NCI-H345 treated with DMSO at 0.1 percent for 48 hours (cell line): Measurements from ENCODE around the gene AKR1B1.

ENCODE experiments used
- DNase-seq: peaks from one replicate; lab custom pipeline; 2025; ENCODE audit not compliant: unreplicated experiment; lab: John Stamatoyannopoulos, UW

Gene AKR1B1

GRCh38 chr7:134446446-134446845, 12.5 kb downstream of the AKR1B1 start:
- DNase-seq = no peak

DNA sequence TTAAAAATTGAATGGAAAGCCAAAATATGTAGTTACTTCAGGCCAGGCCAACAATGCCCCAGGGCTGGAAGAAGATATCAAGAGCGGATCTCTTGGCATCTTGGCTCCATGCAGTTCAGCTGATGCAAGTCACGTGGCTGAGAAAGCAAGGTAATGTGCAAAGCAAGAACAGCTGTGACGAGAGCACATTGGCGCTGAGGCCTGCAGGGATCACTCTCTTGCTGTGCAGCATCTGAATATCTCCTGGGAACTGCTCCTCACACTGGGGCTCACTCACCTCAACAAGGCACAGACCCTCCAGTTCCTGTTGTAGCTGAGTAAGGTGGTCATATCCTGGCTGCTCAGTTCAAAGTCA, 14.0 kb downstream of the AKR1B1 start:
- DNase-seq = no peak

DNA sequence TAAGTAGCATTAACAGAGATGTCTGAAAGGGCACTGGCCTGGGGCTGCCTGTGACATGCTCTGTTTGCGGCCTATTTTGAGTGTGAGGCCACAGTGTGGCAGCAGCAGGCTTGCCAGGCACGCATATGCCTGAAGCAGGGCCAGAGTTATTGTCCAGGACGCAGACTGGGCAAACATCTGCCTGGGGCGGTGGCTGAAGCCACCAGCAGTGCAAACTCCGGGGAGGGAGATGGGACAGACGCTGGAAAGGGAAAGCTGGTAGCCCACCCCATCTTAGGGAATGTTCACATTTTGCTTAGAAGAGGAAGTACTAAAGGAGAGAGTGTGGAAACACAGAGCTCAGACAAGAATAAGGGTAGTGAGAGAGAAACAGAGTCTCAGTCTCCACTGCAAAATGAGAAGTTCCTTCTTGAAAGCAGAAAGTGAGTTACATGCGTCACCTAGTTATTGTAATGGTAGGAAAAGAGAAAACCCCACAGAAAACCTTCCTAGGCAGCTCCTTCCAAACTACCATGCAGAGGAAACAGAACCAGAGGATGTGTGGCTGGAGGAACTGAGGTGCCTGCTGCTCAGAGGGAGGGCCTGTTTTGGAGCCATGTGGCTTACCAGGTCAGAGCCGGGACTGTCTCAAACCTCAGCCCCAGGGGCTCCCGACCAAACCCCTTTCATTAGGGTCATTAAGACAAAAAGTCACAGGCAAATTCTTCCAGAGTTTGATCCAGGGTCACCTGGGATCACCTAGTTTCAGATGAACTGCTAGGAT, 14.5 kb downstream of the AKR1B1 start:
- no peak for DNase-seq

- DNase-seq = no peak
Measured at GRCh38 chr7:134443396-134444070, 15.4 kb downstream of the AKR1B1 start.

DNA sequence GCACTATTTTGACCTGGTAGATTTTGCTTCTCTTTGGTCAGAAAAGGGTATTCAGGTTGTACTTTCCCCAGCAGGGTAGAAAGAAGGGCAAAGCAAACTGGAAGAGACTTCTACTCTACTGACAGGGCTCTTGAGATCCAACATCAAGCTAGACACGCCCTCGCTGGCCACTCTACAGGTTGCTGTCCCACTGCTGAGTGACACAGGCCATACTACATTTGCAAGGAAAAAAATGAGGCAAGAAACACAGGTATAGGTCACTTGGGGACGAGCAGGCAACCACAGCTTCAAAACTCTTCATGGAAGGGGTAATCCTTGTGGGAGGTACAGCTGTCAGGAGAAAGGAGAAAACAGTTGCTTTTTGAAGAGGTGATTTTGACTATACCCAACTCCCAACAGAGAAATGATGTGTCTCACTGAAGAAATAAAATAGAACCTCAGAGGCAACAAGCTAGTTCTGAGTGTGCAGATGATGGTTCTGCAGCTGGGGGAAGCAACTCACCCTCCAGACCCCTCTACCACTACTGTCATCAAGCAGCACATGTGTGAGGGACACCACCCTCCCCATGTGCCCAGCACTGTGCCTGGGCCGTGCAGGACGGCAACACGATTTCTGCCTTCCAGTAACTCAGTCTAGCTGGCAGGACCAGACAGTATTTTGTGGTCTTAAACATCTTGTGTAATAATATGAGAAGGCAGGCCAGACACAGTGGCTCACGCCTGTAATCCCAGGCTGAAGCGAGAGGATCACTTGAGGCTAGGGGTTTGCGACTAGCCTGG, 16.3 kb downstream of the AKR1B1 start:
- no peak for DNase-seq

DNA sequence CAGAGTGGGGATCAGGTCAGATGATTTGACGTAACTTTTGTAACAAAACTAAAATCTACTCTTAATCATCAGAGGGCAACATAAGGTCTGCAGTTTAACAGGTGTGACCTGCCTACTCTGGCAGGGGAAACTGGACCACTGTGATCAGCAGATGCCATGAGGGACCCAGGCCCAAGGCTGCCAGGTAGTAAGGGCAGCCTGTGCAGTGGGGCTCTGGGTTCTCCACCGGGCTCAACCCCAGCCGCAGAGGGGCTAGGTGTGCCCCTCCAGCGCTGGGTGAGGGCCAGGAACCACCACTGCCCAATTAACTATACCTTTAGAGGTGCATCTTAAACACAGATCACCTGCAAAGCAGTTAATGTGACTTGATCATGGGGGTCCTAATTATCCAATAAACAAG, 17.6 kb downstream of the AKR1B1 start:
- DNase-seq = no peak

DNA sequence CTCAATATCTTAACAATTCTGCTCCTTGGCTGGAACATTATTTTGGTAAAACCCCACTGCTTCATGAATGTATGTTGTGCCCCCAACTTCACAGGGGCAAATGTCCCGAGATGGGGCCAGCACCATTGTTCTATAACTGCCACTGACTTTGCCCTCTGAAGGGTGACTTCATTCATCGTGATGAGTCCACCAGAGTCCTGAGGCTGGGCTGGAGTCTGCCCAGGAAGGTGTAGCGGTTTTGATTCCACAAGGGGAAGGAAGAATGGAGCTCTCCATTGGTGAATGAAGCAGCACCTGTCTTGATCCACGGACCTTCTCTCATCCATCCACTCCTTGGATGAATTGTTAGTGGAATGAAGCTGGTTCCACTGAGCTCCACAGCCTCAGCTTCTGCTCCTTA, 18.4 kb downstream of the AKR1B1 start:
- DNase-seq = no peak

DNA sequence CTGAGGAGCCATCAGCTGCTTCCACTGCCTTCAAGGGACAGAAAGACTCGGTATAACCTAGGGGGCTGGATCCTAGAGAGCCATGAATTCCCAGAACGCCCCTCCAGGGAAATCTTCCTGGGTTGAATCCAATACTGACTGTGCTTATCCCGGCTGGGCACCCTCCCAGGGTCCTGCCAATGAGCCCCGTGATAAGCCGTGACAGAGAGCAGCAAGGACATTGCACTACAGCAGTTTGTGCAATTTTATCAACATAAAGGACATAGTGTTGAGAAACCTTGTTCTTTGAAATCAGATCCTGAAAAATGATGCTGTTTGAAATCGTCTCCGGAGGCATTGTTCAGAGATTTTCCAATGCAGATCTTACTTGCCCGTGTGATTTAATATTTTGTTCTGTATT, 18.8 kb downstream of the AKR1B1 start:
- DNase-seq = no peak

DNA sequence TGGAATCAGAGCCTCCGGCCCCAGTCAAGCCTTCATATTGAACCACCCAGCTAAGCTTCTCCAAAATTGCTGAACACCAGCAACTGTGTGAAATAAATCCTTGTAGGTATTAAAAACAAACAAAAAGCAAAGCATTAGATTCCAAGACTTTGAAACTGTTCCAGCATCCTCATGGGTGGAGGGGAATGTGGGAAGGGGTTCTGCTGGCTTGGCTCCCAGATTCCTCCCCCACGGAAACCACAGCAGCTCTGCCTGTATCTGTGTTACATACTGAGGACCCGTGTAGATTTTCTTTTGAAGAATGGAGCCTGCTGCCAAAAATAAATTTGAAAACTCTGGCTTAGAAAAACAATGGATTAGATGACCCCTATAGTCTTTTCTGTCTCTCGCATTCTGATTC, 20.0 kb downstream of the AKR1B1 start:
- DNase-seq = no peak

DNA sequence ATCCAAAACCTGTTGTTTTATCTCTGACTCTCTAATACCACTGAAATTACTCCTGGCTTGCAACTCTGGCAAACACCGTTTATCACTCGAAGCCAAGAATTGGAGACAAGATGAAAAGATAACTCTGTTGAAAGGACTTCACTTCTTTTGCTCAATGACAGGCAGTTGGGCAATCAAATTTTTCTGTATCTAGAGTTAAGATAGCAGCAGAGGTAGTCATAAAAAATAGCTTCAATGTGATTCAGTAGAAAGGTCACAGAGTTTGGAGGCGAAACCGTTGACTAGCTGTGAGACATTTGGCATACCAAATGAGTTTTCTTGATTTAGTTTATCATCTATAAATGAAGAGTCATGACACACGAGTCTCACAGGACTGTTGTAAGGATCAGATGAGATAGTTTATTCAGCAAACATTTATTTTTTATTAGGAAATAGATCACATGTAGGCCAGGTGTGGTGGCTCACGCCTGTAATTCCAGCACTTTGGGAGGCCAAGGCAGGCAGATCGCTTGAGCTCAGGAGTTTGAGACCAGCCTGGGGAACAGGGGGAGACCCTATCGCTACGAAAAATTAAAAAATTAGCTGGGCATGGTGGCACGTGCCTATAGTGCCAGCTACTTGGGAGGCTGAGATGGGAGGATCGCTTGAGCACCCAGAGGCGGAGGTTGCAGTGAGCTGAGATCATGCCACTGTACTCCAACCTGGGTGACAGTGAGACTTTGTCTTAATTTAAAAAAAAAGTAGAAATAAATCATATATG, 23.6 kb downstream of the AKR1B1 start:
- no peak for DNase-seq

- DNase-seq = no peak
Measured at GRCh38 chr7:134434701-134435100, 24.2 kb downstream of the AKR1B1 start.

DNA sequence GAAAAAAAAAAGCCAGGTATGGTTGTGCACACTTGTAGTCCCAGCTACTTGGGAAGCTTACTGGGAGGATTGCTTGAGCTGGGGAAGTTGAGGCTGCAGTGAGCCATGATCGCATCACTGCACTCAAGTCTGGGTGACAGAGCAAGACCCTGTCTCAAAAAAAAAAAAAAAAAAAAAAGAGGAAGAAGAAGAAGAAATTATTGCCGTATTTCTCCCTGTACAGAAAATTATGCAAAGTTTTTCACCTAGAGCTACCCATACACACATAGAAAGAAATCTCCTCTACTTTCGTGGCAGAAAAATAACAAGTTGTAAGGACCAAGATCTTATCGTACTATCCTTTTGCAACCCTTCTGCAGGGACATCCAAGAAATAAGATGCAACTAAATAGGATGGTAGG, 25.5 kb downstream of the AKR1B1 start:
- no peak for DNase-seq

DNA sequence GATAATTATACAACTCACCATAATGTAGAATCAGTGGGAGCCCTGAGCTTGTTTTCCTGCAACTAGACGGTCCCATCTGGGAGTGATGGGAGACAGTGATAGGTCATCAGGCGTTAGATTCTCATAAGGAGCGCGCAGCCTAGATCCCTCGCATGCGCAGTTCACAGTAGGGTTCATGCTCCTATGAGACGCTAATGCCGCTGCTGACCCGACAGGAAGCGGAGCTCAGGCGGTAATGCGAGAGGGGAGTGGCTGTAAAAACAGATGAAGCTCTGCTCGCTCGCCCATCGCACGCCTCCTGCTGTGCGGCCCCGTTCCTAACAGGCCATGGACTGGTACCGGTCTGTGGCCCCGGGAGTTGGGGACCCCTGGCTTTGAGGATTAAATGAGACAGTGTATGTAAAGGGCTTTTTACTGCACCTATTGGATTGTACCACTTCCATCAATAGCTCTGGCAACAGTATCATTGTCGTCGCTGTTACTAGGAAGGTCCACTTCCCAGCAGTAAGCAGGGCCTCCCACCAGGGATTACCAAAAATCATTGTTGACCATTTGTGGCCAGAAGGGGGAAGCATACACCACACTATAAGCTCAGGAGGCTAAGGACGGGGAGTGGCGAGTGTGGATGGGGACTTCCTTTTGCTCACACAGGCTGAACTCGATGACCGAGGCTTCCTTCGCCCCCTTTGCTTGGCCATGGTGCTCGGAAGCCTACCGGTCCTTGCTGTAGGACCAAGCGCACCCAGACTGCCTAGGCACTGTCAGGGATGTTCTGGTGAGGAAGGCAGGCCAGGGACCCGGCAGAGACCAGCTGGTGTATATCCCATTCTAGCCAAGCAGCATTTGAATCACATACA, 26.4 kb downstream of the AKR1B1 start:
- peak; percentile 82 for DNase-seq

DNA sequence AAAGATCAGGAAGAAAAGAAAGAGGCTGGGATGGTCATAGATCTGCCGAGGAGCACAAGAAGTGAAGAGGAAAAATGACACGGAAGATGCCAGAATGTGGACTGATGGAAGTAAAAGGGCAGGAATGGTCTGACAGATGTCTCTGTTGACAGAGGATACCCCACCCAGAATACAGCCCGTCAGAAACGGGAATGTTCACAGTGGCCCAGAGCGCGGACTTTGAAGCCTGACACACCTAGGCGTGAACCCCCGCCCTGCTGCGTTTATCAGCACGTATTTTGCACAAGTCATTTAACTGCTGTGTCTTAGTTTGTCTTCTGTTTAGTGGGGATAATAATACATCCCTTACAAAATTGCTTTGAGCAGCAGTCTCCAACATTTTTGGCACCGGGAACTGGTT, 27.1 kb downstream of the AKR1B1 start:
- no peak for DNase-seq

- no peak for DNase-seq
Measured at GRCh38 chr7:134429481-134429880, 29.4 kb downstream of the AKR1B1 start.

DNA sequence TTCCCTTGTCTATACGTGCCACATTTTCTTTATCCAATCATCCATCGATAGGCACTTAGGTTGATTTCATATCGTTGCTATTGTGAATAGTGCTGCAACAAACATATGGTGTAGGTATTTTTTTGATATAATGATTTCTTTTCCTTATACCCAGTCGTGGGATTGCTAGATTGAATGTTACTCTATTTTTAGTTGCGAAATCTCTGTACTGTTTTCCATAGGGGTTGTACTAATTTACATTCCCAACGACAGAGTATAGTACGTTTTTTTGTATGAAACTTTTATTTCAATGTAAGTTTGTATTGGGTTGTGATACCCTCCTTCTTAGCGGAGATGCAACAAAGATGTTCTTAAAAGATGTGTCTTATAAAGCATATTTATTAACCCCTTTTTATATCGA, 30.0 kb downstream of the AKR1B1 start:
- DNase-seq = no peak

GRCh38 chr7:134427896-134428295, 31.0 kb downstream of the AKR1B1 start:
- DNase-seq = no peak

DNA sequence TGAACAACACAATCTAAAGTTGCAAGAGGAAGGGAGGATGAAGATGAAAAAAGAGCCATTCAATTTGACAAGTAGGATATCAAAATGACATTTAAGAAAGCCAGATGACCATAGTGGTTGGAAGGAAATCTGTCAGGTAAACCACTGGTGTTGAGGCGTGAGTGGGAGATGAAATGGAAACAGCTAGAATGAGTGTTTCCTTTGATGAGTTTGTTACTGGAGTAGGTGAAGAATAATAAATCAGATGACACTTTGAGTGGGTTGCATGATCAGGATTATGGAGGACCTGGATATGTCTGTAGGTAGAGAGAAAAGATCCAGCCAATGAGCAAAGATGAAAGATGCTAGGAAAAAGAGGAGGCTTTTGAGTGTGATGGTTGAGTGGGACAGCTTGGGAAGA, 33.1 kb downstream of the AKR1B1 start:
- no peak for DNase-seq

GRCh38 chr7:134422638-134423037, 36.3 kb downstream of the AKR1B1 start:
- no peak for DNase-seq

DNA sequence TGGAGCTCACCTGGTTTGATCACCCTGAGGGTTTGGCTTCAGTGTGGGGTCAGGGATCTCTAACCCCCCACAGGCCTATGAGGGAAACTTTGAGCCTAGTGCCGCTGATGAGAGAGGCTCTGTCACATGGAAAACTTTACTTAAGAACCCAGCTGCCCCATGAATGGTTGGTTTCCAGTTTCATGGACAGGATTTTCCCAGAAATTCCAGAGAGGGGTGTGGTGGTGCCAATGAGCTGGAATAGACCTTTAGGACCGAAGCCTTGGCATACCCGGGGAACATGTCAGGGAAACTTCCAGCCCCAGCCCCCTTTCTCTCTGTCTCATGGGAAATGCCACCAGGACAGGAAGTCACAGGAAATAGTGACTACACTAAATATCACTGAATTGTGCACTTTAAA, 36.9 kb downstream of the AKR1B1 start:
- no peak for DNase-seq
